Keratinocyte (primary cell): ENCODE data around the gene CTIF.

Source experiments
- EZH2 ChIP-seq: IDR thresholded peaks from one replicate; pipeline ENCODE4 v1.6.1; 2012; ENCODE audit warnings: inconsistent platforms, mild to moderate bottlenecking, low read length, moderate library complexity
- TF ChIP-seq, protein P1 (sequence below), 3 experiments: IDR thresholded peaks in 1 of 3; conservative IDR thresholded peaks in 1 of 3; optimal IDR thresholded peaks in 1 of 3; 2 replicates in 2 of 3; 3 replicates in 1 of 3; pipeline versions ENCODE3 to v1.5.1; 2011; ENCODE audit warnings: low read length in 3 of 3, mild to moderate bottlenecking in 3 of 3, moderate library complexity in 2 of 3, control low read depth in 1 of 3, inconsistent platforms in 1 of 3; ENCODE audit not compliant: insufficient read depth in 2 of 3; ENCODE audit errors: extremely low read depth in 1 of 3

DNA sequence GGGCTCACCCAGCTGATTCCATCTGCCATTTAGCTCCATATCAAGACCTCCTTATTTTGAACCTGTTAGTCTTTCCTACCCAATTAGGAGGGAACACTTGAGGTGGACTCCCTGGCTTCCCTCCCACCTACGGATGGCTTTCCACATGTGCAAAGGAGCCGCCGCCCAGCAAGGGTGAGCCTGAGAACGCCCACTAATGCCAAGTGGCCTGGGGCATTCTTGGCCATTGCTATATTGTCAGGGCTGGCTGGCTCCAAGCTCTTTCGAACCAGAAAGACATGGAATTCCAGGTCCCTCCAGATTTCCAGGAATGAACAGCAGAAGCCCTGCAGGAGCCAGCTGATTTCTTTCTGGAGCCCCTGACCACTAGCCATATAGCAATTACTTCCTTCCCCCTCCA, 215.7 kb downstream of the CTIF start:
- TF ChIP-seq, protein P1, sequence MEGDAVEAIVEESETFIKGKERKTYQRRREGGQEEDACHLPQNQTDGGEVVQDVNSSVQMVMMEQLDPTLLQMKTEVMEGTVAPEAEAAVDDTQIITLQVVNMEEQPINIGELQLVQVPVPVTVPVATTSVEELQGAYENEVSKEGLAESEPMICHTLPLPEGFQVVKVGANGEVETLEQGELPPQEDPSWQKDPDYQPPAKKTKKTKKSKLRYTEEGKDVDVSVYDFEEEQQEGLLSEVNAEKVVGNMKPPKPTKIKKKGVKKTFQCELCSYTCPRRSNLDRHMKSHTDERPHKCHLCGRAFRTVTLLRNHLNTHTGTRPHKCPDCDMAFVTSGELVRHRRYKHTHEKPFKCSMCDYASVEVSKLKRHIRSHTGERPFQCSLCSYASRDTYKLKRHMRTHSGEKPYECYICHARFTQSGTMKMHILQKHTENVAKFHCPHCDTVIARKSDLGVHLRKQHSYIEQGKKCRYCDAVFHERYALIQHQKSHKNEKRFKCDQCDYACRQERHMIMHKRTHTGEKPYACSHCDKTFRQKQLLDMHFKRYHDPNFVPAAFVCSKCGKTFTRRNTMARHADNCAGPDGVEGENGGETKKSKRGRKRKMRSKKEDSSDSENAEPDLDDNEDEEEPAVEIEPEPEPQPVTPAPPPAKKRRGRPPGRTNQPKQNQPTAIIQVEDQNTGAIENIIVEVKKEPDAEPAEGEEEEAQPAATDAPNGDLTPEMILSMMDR (optimal IDR thresholded peaks at IDR 0.05 in 1 of 3, IDR thresholded peaks at IDR 0.05 in 1 of 3, conservative IDR thresholded peaks at IDR 0.05 in 1 of 3; ENCODE audit: extremely low read depth in 1 of 3, insufficient read depth in 2 of 3, low read length in 3 of 3): no peak
- TF ChIP-seq EZH2: no peak
